Measurements from ENCODE around the gene MYO1D. TPM values are rescaled to one million over a fixed set of nuclear protein-coding genes. Genes with fewer than 3 reads are reported as not detected.

MYO1D gene
- total RNA-seq, 1 experiment from 2014 or later: 35.7 TPM

DNA sequence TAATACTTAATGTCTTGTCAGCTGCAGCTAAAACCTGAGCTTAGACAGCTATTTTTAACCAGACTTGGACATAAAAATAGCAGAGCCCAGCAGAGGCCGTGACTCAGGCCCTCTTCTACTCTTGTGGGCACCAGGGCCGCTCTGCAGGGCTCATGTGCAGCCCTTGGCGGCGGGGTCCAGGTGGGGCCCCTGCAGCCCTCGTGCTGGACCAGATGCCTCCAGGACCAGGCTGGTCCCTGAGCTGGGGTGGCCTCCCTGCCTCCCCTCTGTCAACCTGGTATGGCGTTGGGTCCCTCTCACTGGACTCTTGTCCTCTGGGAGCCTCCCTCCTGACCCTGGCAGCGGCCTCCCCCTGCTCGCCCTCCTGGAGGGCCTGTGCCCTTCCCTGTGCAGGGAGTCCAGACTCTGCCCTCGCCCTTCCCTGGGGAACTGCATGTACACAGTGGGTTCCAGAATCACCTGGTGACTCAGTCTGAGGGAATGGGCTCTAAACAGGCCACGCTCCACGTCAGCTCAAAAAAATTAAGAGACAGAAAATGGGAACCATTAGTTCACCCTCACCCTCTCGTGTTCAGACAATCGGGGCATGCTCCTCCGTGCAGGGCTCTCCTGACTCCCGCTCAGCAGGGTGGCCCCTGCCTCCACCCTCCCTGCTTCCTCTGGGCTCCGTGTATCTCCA is 380.4 kb downstream of the MYO1D start:
- no peak overlapping the region for H3K27ac ChIP-seq (ENCODE audit: low read depth, low read length)
- H3K9ac ChIP-seq (ENCODE audit: low read length): 0 out of 2 replicates have a peak overlapping the region, but pooled peaks have one; percentile 20
- no peaks in the 10 kb centered on the region for H3K36me3 ChIP-seq (ENCODE audit: control insufficient read depth in 1 of 2, insufficient read depth in 2 of 2, low read length in 2 of 2)
- ChIA-PET CTCF (interaction anchor here (1.0 kb wide), 1 partner anchor 35 kb away, joined by 3 read pairs; no protein-coding TSS in a partner anchor), POLR2A (no interaction called here), RAD21 (ENCODE audit: low non-redundant PET in 1 of 2, low total read pairs in 2 of 2, uncharacterized antibody in 2 of 2, unreplicated experiment in 2 of 2) (no interaction called here)
- H3K4me1 ChIP-seq (ENCODE audit: control insufficient read depth in 1 of 2, insufficient read depth in 2 of 2, low read length in 2 of 2): peaks cover 21 to 44% of the 10 kb centered on the region in 2 experiments
- H3K9me3 ChIP-seq (ENCODE audit: control insufficient read depth in 1 of 2, insufficient read depth in 1 of 2, low read depth in 1 of 2, low read length in 2 of 2): no peaks in the 10 kb centered on the region
- DNase-seq (ENCODE audit: low read depth, low spot score): no peak
- H3K4me2 ChIP-seq (ENCODE audit: low read length): peak overlapping the region; percentile 55
- no peak for TF ChIP-seq CEBPB (IDR thresholded peaks at IDR 0.05; ENCODE audit: low read depth)
- peak; percentile 30; the same call in 1 of the 2 replicates for TF ChIP-seq JUND (IDR thresholded peaks at IDR 0.05)
- peak; percentile 43; the same call in 1 of the 2 replicates for TF ChIP-seq FOSL1 (IDR thresholded peaks at IDR 0.05; ENCODE audit: low read depth)
- BruUV-seq (replicated peaks): no TSS peak
- intact Hi-C loops (cut with micrococcal nuclease): no loop called here
- H3K9me2 ChIP-seq (ENCODE audit: insufficient read depth): no peaks in the 10 kb centered on the region
- H3K79me2 ChIP-seq (ENCODE audit: insufficient read depth, low read length): no peaks in the 10 kb centered on the region
- peak; percentile 64 for ATAC-seq
- no peaks in the 10 kb centered on the region for H4K20me1 ChIP-seq (ENCODE audit: insufficient read depth)
- H3K27me3 ChIP-seq (ENCODE audit: insufficient read depth, low read length): no peaks in the 10 kb centered on the region
- peak overlapping the region in 1 of 2 experiments; percentile 4; a peak in 1 of 4 replicates for H3K4me3 ChIP-seq (replicated peaks in 1 of 2; ENCODE audit: low read depth in 1 of 2, low read length in 2 of 2)
- H2AFZ ChIP-seq (ENCODE audit: low read depth, low read length, poor library complexity, severe bottlenecking): no peak overlapping the region

DNA sequence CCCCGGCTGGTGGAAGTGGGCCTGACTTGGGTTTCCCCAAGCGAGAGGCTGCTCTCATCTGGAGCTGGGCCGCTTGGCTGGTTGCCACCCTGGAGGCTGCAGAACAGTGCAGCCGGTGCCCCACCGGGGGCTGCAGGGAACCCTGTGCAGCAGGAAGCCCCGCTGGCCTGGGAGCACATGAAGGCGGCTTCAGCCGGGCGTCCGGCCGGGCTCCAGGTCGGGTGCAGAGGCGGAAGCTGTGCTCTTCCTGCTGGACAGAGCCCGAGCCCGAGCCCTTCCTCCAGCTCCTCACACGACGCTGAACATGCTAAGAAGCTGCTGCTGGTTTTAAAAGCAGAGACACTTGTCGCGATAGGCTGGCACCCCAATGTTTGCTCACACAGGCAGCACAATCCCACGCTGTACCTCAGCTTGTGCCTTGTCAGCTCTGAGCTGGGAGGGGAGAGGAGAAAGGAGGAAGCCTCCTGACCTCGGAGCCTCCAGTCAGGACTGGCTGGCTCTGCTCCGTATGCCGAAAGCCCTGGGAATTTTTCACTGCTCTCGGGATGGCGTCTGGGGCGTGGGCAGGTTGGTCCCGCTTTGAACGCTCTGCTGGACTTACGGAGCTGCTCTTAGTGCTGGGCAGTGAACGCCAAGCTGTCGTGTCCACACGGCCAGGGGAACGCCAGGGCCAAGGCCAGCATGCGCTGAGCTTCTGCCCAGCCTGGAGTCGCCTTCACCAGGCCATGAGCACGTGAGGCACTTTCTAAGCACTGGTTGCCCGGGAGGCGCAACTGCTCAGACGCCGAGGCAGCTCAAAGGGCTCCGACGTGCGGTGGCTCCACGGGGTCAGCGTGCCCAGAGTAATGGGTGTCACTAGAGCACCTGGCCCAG is 381.3 kb downstream of the MYO1D start:
- DNase-seq (ENCODE audit: low read depth, low spot score) (no peak), ATAC-seq (no peak)
- BruUV-seq (replicated peaks): no TSS peak
- TF ChIP-seq EZH2phosphoT487 (IDR thresholded peaks at IDR 0.05; ENCODE audit: borderline replicate concordance) (no peak), ZNF274 (IDR thresholded peaks at IDR 0.05; ENCODE audit: low read depth, low read length) (no peak), ELF1 (IDR thresholded peaks at IDR 0.05; ENCODE audit: borderline replicate concordance, low read depth) (no peak), CEBPB (IDR thresholded peaks at IDR 0.05; ENCODE audit: low read depth) (no peak), POLR2A (IDR thresholded peaks at IDR 0.05; ENCODE audit: borderline replicate concordance, extremely low read depth, insufficient read depth, insufficient read length) (no peak), SIN3A (IDR thresholded peaks at IDR 0.05; ENCODE audit: low read depth) (no peak), SP1 (IDR thresholded peaks at IDR 0.05; ENCODE audit: low read depth) (no peak)
- intact Hi-C loops (cut with micrococcal nuclease): no loop called here
- ChIA-PET RAD21 (ENCODE audit: low non-redundant PET in 1 of 2, low total read pairs in 2 of 2, uncharacterized antibody in 2 of 2, unreplicated experiment in 2 of 2) (no interaction called here), POLR2A (no interaction called here), CTCF (interaction anchor here (1.0 kb wide), 1 partner anchor 34 kb away, joined by 3 read pairs; no protein-coding TSS in a partner anchor)
- H3K79me2 ChIP-seq (ENCODE audit: insufficient read depth, low read length): no peaks in the 10 kb centered on the region
- peaks cover 21 to 47% of the 10 kb centered on the region in 2 experiments for H3K4me1 ChIP-seq (ENCODE audit: control insufficient read depth in 1 of 2, insufficient read depth in 2 of 2, low read length in 2 of 2)
- H4K20me1 ChIP-seq (ENCODE audit: insufficient read depth): no peaks in the 10 kb centered on the region
- no peaks in the 10 kb centered on the region for H3K36me3 ChIP-seq (ENCODE audit: control insufficient read depth in 1 of 2, insufficient read depth in 2 of 2, low read length in 2 of 2)
- H3K9ac ChIP-seq (ENCODE audit: low read length): no peak overlapping the region
- no peak overlapping the region for H2AFZ ChIP-seq (ENCODE audit: low read depth, low read length, poor library complexity, severe bottlenecking)
- H3K27me3 ChIP-seq (ENCODE audit: insufficient read depth, low read length): no peaks in the 10 kb centered on the region
- H3K4me2 ChIP-seq (ENCODE audit: low read length): no peak overlapping the region
- no peak overlapping the region for H3K4me3 ChIP-seq (replicated peaks in 1 of 2; ENCODE audit: low read depth in 1 of 2, low read length in 2 of 2)
- H3K9me2 ChIP-seq (ENCODE audit: insufficient read depth): no peaks in the 10 kb centered on the region
- H3K27ac ChIP-seq (ENCODE audit: low read depth, low read length): no peak overlapping the region
- no peaks in the 10 kb centered on the region for H3K9me3 ChIP-seq (ENCODE audit: control insufficient read depth in 1 of 2, insufficient read depth in 1 of 2, low read depth in 1 of 2, low read length in 2 of 2)

Measured in HCT116 (cell line).